K562 (cell line): ENCODE data around the gene BANF2. TPM values are rescaled to one million over a fixed set of nuclear protein-coding genes. Genes with fewer than 3 reads are reported as not detected.
A peak's percentile ranks its signal among the peaks of the same experiment; 100 is the strongest.

ENCODE experiments used
- ATAC-seq: fragments of 200-7000 bp; cut with Tn5 transposase; 3 replicates; pipeline ENCODE4 v1.9.1; 2020; ENCODE audit warnings: moderate library complexity
- BruUV-seq: library from RNA; stranded (reverse); fragments of 400-500 nt; replicated peaks from 2 replicates; lab custom pipeline; 2021; lab: Mats Ljungman, UMichigan
- CTCF ChIA-PET: fragments of 300-600 bp; formaldehyde crosslinking; extraction: SDS; loops from one replicate; lab custom pipeline; 2021; ENCODE audit warnings: low intra/inter-chr PET ratio; lab: Yijun Ruan, JAX
- POLR2A ChIA-PET: fragments of 300-600, 350-650 bp; sonication (Branson Sonifier 250); formaldehyde crosslinking; extraction: SDS; loops from one replicate; lab custom pipeline; 2021; ENCODE audit warnings: antibody characterized with exemption, inconsistent platforms; lab: Yijun Ruan, JAX
- DNase-seq, 4 experiments: peaks; one replicate each; pipeline versions ENCODE4 v3.0.0 to v3.0.0-alpha.2; 2011 to 2018; ENCODE audit warnings: low spot score in 3 of 4, mixed read lengths in 3 of 4; ENCODE audit errors: extremely low read depth in 1 of 4
- FAIRE-seq: peaks from 2 replicates; lab custom pipeline; 2011; peaks lifted over from hg19 to GRCh38; lab: Jason Lieb, UNC
- H2AFZ ChIP-seq: 2 replicates; pipeline ENCODE4 v1.6.0; 2011; ENCODE audit warnings: low read depth, low read length, control low read depth, inconsistent platforms
- H3K27ac ChIP-seq: fragments of 200-600 bp; 3 replicates; pipeline ENCODE4 v1.8.0; 2011; ENCODE audit warnings: low read depth, mild to moderate bottlenecking, control low read depth, inconsistent platforms, low read length, moderate library complexity, mixed read lengths; ENCODE audit errors: extremely low read depth
- H3K27me3 ChIP-seq, 2 experiments: fragments of 300-600 bp in 1 of 2; 2 replicates in 1 of 2; 3 replicates in 1 of 2; pipeline versions ENCODE4 v1.6.0 to v1.8.0; 2011; ENCODE audit warnings: inconsistent platforms in 2 of 2, low read length in 2 of 2, mild to moderate bottlenecking in 1 of 2, mixed read lengths in 1 of 2, moderate library complexity in 1 of 2; ENCODE audit not compliant: control insufficient read depth in 2 of 2, insufficient read depth in 2 of 2
- H3K36me3 ChIP-seq: fragments of 300-600 bp; 3 replicates; pipeline ENCODE4 v1.8.0; 2011; ENCODE audit warnings: mild to moderate bottlenecking, low read length, inconsistent platforms; ENCODE audit not compliant: control insufficient read depth, insufficient read depth
- H3K4me1 ChIP-seq, 2 experiments: fragments of 200-600 bp in 1 of 2; replicated peaks in 1 of 2; 2 replicates in 1 of 2; 3 replicates in 1 of 2; pipeline versions ENCODE4 v1.5.1 to v1.8.0; 2011; ENCODE audit warnings: inconsistent platforms in 2 of 2, low read length in 2 of 2, mild to moderate bottlenecking in 1 of 2, mixed read lengths in 1 of 2, moderate library complexity in 1 of 2; ENCODE audit not compliant: control insufficient read depth in 2 of 2, insufficient read depth in 2 of 2
- H3K4me2 ChIP-seq: 2 replicates; pipeline ENCODE4 v1.6.1; 2011; ENCODE audit warnings: low read length, control low read depth, inconsistent platforms, mixed read lengths; ENCODE audit not compliant: insufficient read depth
- H3K4me3 ChIP-seq: fragments of 200-600 bp; sonication (generic), shearing (Covaris generic); 2 replicates; pipeline ENCODE4 v1.5.1; 2016; ENCODE audit warnings: control low read depth, inconsistent platforms
- H3K79me2 ChIP-seq: fragments of 200-600 bp; 3 replicates; pipeline ENCODE4 v1.8.0; 2011; ENCODE audit warnings: low read length, inconsistent platforms; ENCODE audit not compliant: control insufficient read depth, insufficient read depth
- H3K9ac ChIP-seq, 2 experiments: 2 replicates each; pipeline versions ENCODE4 v1.6.0 to v1.6.1; 2011; ENCODE audit warnings: low read depth in 2 of 2, low read length in 2 of 2, control low read depth in 1 of 2, inconsistent platforms in 1 of 2, mild to moderate bottlenecking in 1 of 2, mixed read lengths in 1 of 2; ENCODE audit not compliant: insufficient read depth in 1 of 2
- H3K9me1 ChIP-seq: one replicate; pipeline ENCODE4 v1.6.0; 2011; ENCODE audit warnings: inconsistent platforms, mild to moderate bottlenecking, low read length, moderate library complexity; ENCODE audit not compliant: control insufficient read depth, insufficient read depth
- H3K9me3 ChIP-seq: replicated peaks from 2 replicates; pipeline ENCODE4 v1.5.1; 2011; ENCODE audit warnings: low read depth, low read length, inconsistent platforms; ENCODE audit not compliant: control insufficient read depth, insufficient read depth
- H4K20me1 ChIP-seq: replicated peaks from 2 replicates; pipeline ENCODE4 v1.6.1; 2011; ENCODE audit warnings: low read length, inconsistent platforms, mixed read lengths; ENCODE audit not compliant: control insufficient read depth, insufficient read depth
- ATF1 ChIP-seq, 2 experiments: fragments of 450-650 bp in 1 of 2; IDR thresholded peaks; 2 replicates each; pipeline ENCODE4 v1.6.1; 2016; ENCODE audit warnings: missing compliant biosample characterization in 1 of 2, missing genetic modification characterization in 1 of 2
- CHD1 ChIP-seq: fragments of 200-600 bp; sonication (generic); IDR thresholded peaks from one replicate; pipeline ENCODE4 v1.6.1; 2012; ENCODE audit warnings: mild to moderate bottlenecking, moderate library complexity, low read length, inconsistent platforms
- CREB1 ChIP-seq, 2 experiments: sonication (generic) in 1 of 2; formaldehyde crosslinking in 1 of 2; IDR thresholded peaks; 2 replicates each; pipeline versions ENCODE4 v1.6.1 to v1.8.0; 2012 to 2022; ENCODE audit warnings: inconsistent platforms in 1 of 2, mild to moderate bottlenecking in 1 of 2, missing genetic modification reagents in 1 of 2, moderate library complexity in 1 of 2
- CREM ChIP-seq: IDR thresholded peaks from 2 replicates; pipeline ENCODE4 v1.6.1; 2014; ENCODE audit warnings: antibody characterized with exemption, low read depth
- KAT2B ChIP-seq: IDR thresholded peaks from one replicate; pipeline ENCODE4 v1.6.1; 2012; ENCODE audit warnings: low read depth, mild to moderate bottlenecking, control low read depth, inconsistent platforms, low read length, moderate library complexity
- MCM2 ChIP-seq: fragments of 450-650 bp; IDR thresholded peaks from 2 replicates; pipeline ENCODE4 v1.6.1; 2017; ENCODE audit warnings: low read depth, mild to moderate bottlenecking
- NFIC ChIP-seq: fragments of 450-650 bp; IDR thresholded peaks from 2 replicates; pipeline ENCODE4 v1.6.1; 2017; ENCODE audit warnings: mild to moderate bottlenecking, inconsistent platforms
- NR2C2 ChIP-seq, 2 experiments: fragments of 200-800 bp in 1 of 2; sonication (Bioruptor generic) in 1 of 2; sonication (generic) in 1 of 2; formaldehyde crosslinking in 1 of 2; IDR thresholded peaks; 2 replicates each; pipeline versions ENCODE4 v1.6.1 to v1.8.0; 2016 to 2022; ENCODE audit warnings: mild to moderate bottlenecking in 1 of 2, missing compliant biosample characterization in 1 of 2, missing genetic modification characterization in 1 of 2, missing genetic modification reagents in 1 of 2
- RBFOX2 ChIP-seq: fragments of 200-400 bp; formaldehyde crosslinking; IDR thresholded peaks from 2 replicates; pipeline ENCODE4 v1.6.1; 2017; ENCODE audit warnings: low read depth, mild to moderate bottlenecking, low read length, moderate library complexity
- ZC3H11A ChIP-seq: IDR thresholded peaks from 2 replicates; pipeline ENCODE4 v1.6.1; 2012; ENCODE audit warnings: low read depth, low read length, improper control_type of control experiment
- ZNF316 ChIP-seq: fragments of 450-650 bp; IDR thresholded peaks from 2 replicates; pipeline ENCODE4 v1.6.1; 2016
- ZNF445 ChIP-seq: fragments of 250-450 bp; sonication (Bioruptor Pico); IDR thresholded peaks from 2 replicates; pipeline ENCODE4 v1.4.0; 2020; ENCODE audit warnings: low read depth, mild to moderate bottlenecking, moderate library complexity
- WGBS: fragments of 100-300 bp; shearing (Covaris generic); methylation state at CpG from one replicate; pipeline ENCODE4 v1.1.6; 2016; ENCODE audit warnings: low coverage, mixed read lengths; ENCODE audit not compliant: insufficient coverage; ENCODE audit errors: missing lambda C conversion rate; 5-methylcytosine and 5-hydroxymethylcytosine counted together
- in situ Hi-C: fragments of 300-500 bp; cut with MboI; formaldehyde crosslinking; loops from 4 replicates; pipeline ENCODE4 v1.15.0; 2018; ENCODE audit warnings: inconsistent platforms, mixed read lengths
- intact Hi-C: fragments of 100-400 bp; cut with micrococcal nuclease; formaldehyde crosslinking; loops from 2 replicates; pipeline ENCODE4 v1.14.2; 2022
- polyA plus RNA-seq, 8 experiments: library from polyadenylated mRNA; depleted of rRNA in 4 of 8; stranded (reverse) in 5 of 8; unstranded in 3 of 8; fragments of >200 nt; fragmentation: Nextera tagmentation in 2 of 8; fragmentation: Illumina TruSeq in 1 of 8; extraction: Ambion mirVana in 2 of 8; extraction: Trizol in 1 of 8; gene quantifications; 2 replicates each; pipeline versions ENCODE4 v1.2.1 to v1.2.3, GENCODE V29; 2011 to 2014; ENCODE audit warnings: inconsistent platforms in 1 of 8, missing spikeins in 1 of 8
- total RNA-seq, 7 experiments: library from RNA; depleted of rRNA in 6 of 7; stranded (reverse); fragments of >200 nt in 6 of 7; fragmentation: Illumina TruSeq in 2 of 7; extraction: Trizol in 2 of 7; gene quantifications; 2 replicates each; pipeline versions ENCODE4 v1.2.1 to v1.2.3, GENCODE V29; 2011 to 2021; ENCODE audit warnings: low replicate concordance in 1 of 7
- TF ChIP-seq, protein P1 (sequence below): fragments of 200-800 bp; sonication (Bioruptor generic); IDR thresholded peaks from 2 replicates; pipeline ENCODE4 v1.6.1; 2017; ENCODE audit warnings: missing genetic modification characterization, missing compliant biosample characterization
- TF ChIP-seq, protein P2 (sequence below): fragments of 450-650 bp; IDR thresholded peaks from 2 replicates; pipeline ENCODE4 v1.6.1; 2018; ENCODE audit warnings: mild to moderate bottlenecking, low read depth; ENCODE audit not compliant: partially characterized antibody
- TF ChIP-seq, protein P3 (sequence below): fragments of 250-450 bp; sonication (Bioruptor Pico); IDR thresholded peaks from 2 replicates; pipeline ENCODE4 v1.8.0; 2022; ENCODE audit warnings: moderate library complexity, mild to moderate bottlenecking, inconsistent platforms

The BANF2 gene
- total and polyA plus RNA-seq, 9 of the 15 experiments (the other 6 are each of a cell fraction or from before 2014, with no cell fraction given) = not detected

DNA sequence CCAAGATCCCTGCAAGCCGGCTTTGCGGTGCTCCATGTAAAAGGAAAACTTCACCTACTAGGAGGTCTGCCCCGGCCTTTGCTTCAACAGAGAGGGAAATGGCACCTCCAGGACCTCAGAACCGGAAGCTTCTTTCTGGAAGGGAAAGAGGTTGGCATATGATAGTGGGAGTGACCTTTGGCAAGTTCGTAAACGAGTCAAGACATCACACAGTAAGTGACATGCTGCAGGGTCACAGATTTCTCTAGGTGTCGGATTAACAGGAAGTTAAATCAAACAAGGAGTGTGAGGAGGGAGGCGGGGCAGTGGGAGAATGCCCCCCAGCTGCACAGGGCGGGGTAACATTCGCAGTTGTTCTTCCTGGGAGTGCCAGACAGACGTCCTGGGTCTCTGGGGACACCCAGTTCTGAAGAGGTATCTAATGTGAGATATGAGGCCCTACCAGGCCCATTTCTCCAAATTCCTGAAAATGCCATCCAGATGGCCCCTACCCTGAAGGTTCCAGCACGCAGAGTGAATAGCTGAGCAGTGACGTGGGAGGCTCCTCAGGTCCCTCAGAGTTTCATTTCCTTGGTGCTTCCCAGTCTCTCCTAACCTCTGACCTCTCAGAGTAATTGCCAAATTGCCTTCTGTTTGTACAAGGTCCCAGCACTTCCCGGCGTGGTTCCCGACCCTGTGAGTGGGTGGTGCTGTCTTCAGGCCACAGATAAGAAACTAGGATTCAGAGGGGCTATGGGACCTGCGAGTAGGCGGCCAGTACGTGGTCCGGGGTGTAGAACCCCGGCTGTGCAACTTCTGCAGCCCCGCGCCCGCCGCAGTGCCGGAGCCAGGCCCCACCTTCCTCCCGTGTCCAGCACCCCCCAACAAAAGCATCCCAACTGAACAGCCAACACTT is 19.6 kb upstream of the BANF2 start:
- Histone ChIP-seq H3K4me2 (peak overlapping the region; percentile 66), H3K36me3 (peaks cover 23% of the 10 kb centered on the region), H3K4me3 (peak overlapping the region; percentile 65), H4K20me1 (peaks cover 7% of the 10 kb centered on the region; the same call in 1 of the 2 replicates), H3K4me1 (peaks cover 14 to 29% of the 10 kb centered on the region in 2 experiments), H3K9me3 (no peaks in the 10 kb centered on the region), H3K9me1 (peaks cover 3% of the 10 kb centered on the region), H3K27me3 (peaks cover 8 to 15% of the 10 kb centered on the region in 2 experiments), H3K79me2 (peaks cover 51% of the 10 kb centered on the region), H3K9ac (peak overlapping the region; percentile 51 to 92; a peak in 3 of 4 replicates), H2AFZ (peak overlapping the region; percentile 68; the same call in 1 of the 2 replicates), H3K27ac (peak overlapping the region; percentile 57; the same call in 2 of the 3 replicates)
- WGBS = 22% methylated on average over 25 of the region's 27 CpGs
- no TSS peak for BruUV-seq
- FAIRE-seq (peak; percentile 51), DNase-seq (peak in 3 of 4 experiments; percentile 10 to 48 (median 27)), ATAC-seq (no peak)
- ChIA-PET CTCF (interaction anchor here (1.0 to 1.1 kb wide), 2 partner anchors 259 to 316 kb away, joined by 3 to 4 read pairs; no protein-coding TSS in a partner anchor), POLR2A (interaction anchor here (0.6 to 2.7 kb wide), 5 partner anchors 15 to 287 kb away, joined by 3 to 9 read pairs (median 3); no protein-coding TSS in a partner anchor)
- intact Hi-C loops (loop anchor here (10.0 kb wide), 2 partner anchors 215 to 315 kb away; no protein-coding TSS in a partner anchor), in situ Hi-C loops (no loop called here)
- no peak for TF ChIP-seq ZNF316
- no peak for TF ChIP-seq MCM2
- TF ChIP-seq, protein P1, sequence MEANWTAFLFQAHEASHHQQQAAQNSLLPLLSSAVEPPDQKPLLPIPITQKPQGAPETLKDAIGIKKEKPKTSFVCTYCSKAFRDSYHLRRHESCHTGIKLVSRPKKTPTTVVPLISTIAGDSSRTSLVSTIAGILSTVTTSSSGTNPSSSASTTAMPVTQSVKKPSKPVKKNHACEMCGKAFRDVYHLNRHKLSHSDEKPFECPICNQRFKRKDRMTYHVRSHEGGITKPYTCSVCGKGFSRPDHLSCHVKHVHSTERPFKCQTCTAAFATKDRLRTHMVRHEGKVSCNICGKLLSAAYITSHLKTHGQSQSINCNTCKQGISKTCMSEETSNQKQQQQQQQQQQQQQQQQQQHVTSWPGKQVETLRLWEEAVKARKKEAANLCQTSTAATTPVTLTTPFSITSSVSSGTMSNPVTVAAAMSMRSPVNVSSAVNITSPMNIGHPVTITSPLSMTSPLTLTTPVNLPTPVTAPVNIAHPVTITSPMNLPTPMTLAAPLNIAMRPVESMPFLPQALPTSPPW (CRISPR knock-in tag) = peak; percentile 37; the same call in 1 of the 2 replicates
- TF ChIP-seq, protein P2, sequence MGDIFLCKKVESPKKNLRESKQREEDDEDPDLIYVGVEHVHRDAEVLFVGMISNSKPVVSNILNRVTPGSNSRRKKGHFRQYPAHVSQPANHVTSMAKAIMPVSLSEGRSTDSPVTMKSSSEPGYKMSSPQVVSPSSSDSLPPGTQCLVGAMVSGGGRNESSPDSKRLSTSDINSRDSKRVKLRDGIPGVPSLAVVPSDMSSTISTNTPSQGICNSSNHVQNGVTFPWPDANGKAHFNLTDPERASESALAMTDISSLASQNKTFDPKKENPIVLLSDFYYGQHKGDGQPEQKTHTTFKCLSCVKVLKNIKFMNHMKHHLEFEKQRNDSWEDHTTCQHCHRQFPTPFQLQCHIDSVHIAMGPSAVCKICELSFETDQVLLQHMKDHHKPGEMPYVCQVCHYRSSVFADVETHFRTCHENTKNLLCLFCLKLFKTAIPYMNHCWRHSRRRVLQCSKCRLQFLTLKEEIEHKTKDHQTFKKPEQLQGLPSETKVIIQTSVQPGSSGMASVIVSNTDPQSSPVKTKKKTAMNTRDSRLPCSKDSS = no peak
- 0 out of 2 replicates have a peak, but pooled peaks have one; percentile 18 for TF ChIP-seq CREB1 (IDR thresholded peaks at IDR 0.05)
- TF ChIP-seq CREB1 (CRISPR knock-in tag; IDR thresholded peaks at IDR 0.05) = no peak
- no peak for TF ChIP-seq ZNF445 (CRISPR knock-in tag)
- no peak for TF ChIP-seq NFIC
- peak; percentile 30 for TF ChIP-seq CHD1
- TF ChIP-seq RBFOX2 = peak; percentile 26; the same call in 1 of the 2 replicates
- no peak for TF ChIP-seq ATF1 (CRISPR knock-in tag; IDR thresholded peaks at IDR 0.05)
- TF ChIP-seq ATF1 (tag; IDR thresholded peaks at IDR 0.05) = peak; percentile 41
- no peak for TF ChIP-seq KAT2B
- no peak for TF ChIP-seq NR2C2 (CRISPR knock-in tag; IDR thresholded peaks at IDR 0.05)
- TF ChIP-seq NR2C2 (tag; IDR thresholded peaks at IDR 0.05) = peak; percentile 86
- TF ChIP-seq ZC3H11A = no peak
- TF ChIP-seq, protein P3, sequence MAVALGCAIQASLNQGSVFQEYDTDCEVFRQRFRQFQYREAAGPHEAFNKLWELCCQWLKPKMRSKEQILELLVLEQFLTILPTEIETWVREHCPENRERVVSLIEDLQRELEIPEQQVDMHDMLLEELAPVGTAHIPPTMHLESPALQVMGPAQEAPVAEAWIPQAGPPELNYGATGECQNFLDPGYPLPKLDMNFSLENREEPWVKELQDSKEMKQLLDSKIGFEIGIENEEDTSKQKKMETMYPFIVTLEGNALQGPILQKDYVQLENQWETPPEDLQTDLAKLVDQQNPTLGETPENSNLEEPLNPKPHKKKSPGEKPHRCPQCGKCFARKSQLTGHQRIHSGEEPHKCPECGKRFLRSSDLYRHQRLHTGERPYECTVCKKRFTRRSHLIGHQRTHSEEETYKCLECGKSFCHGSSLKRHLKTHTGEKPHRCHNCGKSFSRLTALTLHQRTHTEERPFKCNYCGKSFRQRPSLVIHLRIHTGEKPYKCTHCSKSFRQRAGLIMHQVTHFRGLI (CRISPR knock-in tag) = no peak
- TF ChIP-seq CREM = peak; percentile 8; the same call in 1 of the 2 replicates
